ENCODE data around the gene THRAP3.
A peak's percentile ranks its signal among the peaks of the same experiment; 100 is the strongest.

Gene THRAP3

GRCh38 chr1:36328713-36329112 is 104.5 kb downstream of the THRAP3 start:
- no peak for DNase-seq

DNA sequence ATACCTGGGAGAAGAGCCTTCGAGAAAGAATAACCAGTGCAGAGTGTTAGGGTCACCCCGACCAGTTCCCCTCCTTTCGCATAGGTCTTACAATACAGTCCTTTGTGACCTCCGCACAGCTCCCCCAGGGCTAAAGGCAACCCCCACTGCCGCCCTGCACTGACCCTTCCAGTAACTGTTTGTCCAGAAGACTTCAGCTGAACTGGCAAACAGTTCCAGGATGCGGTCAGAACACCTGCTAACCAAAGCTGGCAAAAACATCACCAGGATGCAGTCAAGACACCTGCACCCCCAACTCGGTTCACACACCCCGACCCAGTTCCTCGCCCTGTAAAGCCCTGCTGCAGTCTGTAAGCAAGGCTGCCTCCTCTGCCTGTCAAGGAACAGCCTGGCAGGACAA is 105.6 kb downstream of the THRAP3 start:
- no peak for DNase-seq

DNA sequence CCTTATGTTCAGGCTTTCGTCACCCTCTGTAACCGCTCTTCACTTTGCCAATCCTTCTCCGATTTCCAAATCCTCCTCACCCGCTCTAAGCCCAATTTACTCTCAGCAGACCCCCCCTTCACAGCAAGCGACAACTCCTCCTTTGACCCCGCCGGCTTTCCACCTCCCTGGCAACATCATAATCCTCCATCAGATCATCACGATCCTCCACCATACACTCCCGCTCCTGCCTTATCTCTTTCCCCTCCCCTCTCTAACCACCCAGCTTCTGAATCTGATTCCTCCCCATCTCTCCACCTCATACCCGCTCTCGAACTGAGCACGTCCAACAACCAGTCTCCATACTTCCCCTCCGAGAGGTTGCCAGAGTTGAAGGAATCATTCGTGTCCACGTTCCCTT is 106.7 kb downstream of the THRAP3 start:
- no peak for DNase-seq

DNA sequence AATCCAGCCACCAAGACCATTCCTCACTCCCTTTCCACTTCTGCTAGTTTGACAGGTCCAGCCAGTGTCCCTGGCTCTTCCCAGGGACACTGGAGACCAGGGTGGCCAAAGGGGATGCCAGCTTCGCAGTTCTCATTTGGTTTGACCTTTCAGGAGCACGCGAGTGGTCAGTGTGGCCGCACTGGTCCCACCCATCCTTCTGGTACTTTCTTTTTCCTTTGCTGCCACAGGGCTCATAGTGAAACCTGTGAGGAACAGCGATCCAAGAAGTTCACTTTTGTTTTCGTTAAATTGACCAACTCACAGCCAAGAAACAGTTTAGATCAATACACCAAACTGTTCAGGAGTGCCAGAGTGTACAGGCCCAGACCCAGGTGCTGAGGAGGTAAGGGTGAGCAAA is 113.6 kb downstream of the THRAP3 start:
- DNase-seq = no peak

DNA sequence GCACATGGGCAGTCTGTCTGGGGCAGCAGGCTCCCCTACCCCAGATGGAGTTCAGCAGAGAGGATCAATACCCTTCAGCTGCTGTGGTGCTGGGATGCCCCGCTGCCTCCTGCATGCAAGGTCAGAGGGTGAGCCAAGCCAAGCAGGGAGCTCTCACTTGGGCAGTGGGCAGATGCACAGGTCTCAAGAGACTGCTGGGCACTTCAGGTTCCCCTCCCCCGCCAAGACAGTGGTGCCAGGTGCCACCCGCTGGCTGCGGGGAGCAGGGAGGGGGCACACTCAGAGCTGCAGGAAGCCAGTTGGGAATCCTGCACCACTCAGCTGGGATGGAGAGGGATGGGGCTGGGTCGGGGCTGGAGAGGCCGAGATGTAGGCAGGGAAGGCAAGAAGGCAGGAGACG is 115.0 kb downstream of the THRAP3 start:
- no peak for DNase-seq

DNA sequence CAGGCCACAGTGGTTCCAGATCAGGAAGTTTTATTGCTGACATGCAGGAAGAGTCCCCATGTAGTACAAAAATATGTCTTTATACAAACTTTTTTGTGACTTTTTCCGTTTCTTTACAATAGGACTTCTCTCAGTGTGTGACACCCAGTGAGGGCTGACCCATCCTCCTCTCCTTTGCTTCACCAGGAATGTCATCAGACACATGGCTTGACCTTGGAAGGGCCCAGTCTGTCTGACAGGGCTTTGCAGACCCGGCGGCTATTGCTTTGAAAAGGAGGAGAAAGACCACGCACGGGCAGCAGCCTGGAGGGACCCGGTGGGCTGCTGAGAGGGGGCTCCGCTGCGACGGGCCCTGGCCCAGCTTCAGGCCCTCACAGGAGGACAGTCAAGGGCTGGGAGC is 115.4 kb downstream of the THRAP3 start:
- DNase-seq = no peak

GRCh38 chr1:36341626-36342320 is 117.5 kb downstream of the THRAP3 start:
- DNase-seq = no peak

- no peak for DNase-seq
These were observed 118.4 kb downstream of the THRAP3 start for GRCh38 chr1:36342426-36343185.

- no peak for DNase-seq
These were observed 119.6 kb downstream of the THRAP3 start for GRCh38 chr1:36343651-36344394.

DNA sequence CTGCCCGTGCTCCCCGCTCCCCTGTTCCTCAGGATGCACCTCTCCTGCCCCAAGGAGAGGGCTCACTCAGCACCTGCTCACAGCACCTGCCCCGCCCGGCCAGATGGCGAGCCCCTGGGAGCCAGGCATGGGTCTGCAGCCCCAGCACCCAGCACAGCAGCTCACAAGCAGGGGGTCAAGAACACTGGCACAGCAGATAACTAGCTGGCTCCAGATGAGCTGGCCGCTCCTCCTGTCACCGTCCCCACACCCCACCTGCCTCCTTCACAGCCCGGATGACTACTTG is 120.1 kb downstream of the THRAP3 start:
- DNase-seq = no peak

- DNase-seq = no peak
These were observed 121.1 kb downstream of the THRAP3 start for GRCh38 chr1:36345353-36345752.

- DNase-seq = no peak
These were observed 122.6 kb downstream of the THRAP3 start for GRCh38 chr1:36346741-36347370.

GRCh38 chr1:36349241-36349671 is 125.0 kb downstream of the THRAP3 start:
- DNase-seq = no peak

GRCh38 chr1:36349839-36350238 is 125.6 kb downstream of the THRAP3 start:
- DNase-seq = no peak

DNA sequence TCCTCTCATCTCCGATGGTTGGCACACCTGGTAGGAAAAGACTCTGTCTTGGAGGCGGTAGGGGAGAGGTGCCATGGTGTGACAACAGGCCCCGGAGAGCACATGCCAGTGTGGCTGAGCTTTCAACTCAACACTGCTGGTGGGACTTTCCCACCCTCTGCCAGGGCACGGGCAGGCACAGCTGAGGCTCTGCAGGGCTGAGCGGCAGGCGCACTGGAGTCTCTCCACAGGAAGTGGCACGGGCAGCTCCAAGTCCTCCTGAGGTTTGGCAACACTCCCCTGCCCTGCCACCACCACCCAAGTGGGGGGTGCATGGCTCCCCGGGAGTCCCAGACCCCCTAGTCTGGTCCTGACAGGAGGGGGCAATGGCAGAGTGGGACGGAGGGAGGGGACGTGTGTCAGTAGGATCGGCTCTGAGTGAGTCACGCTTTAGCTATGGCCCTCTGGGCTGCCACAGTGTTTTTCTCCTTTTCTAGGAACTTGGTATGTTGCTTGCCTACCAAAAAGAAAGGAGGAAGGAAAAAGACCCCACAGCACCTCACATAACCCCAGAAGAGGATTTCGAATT is 126.5 kb downstream of the THRAP3 start:
- DNase-seq = peak; percentile 64

DNA sequence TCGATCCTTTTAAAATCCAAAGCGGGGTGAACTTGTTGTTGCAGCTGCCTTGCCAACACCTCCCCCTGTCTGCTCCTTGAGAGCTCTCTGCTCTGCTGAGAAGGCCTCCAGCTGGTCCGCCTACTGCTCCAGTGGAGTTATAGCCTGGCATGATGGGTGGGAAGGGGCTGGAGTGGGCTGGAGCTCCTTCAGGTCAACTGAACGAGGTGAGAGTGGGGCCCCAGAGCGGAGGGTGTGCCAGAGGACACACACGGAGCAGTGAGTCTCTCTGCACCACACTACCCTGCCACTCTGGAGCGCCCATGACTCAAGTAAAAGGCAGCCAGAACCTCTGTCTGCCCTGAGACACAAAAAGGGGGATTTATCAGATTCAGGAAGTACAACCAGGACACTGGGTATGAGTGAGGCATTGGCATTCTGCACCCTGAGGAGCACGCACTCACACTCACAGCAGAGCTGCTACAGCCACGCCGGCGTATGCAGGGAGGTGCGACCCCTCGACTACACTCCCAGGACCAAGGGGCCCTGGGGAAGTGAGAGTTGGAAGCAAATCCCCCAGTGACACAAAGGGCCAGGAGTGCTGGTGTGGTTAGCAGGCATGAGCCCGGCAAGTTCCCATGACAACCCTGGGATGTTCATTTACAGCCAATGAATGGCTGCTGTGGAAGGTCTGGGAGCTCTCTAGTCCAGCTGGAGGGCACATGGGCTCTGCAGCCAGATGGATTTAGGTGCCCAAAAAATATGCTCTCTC is 127.2 kb downstream of the THRAP3 start:
- peak; percentile 54 for DNase-seq

GRCh38 chr1:36352125-36352909 is 128.1 kb downstream of the THRAP3 start:
- no peak for DNase-seq

GRCh38 chr1:36352910-36353878 is 129.0 kb downstream of the THRAP3 start:
- DNase-seq = no peak

DNA sequence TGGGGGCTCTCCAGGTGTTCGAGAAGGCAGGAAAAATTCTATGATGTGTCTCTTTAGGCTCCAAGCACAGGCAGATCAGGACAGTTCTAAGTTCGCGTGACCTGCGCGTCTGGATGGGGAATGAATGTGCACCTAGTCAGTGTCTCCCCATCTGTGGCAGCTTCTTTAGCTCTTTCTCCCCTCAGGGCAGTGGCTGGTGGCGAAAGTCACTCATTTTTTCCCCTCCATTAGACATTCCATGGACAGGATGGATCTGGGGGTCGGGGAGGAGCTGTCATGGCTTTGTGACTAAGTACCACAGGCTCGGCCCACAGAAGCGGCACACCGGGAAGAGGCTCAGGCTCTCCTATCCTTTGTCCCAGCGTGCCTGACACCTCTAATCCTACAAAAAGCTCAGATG is 130.2 kb downstream of the THRAP3 start:
- DNase-seq = no peak
